ENCODE results near the gene BHLHE23.

Gene BHLHE23

DNA sequence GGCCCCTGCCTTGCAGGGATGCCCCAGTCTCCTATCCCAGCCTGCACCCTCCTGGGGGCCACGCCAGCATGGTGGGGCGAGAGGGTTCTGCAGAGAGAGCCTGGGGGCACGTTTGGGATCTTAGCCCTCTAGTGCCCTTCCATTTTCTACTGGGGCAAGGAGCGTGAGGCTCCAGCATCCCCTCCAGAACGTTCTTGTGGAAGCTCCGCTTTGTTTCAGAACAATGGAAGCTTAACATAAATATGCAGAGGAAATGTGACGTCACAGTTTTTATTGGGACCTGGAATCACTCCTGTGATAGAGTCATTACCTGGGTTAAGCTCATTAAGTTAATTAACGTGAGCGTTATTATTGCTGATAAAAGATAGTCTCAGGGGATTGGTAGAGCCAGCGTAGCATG is 19.6 kb downstream of the BHLHE23 start:
- no peak for DNase-seq

DNA sequence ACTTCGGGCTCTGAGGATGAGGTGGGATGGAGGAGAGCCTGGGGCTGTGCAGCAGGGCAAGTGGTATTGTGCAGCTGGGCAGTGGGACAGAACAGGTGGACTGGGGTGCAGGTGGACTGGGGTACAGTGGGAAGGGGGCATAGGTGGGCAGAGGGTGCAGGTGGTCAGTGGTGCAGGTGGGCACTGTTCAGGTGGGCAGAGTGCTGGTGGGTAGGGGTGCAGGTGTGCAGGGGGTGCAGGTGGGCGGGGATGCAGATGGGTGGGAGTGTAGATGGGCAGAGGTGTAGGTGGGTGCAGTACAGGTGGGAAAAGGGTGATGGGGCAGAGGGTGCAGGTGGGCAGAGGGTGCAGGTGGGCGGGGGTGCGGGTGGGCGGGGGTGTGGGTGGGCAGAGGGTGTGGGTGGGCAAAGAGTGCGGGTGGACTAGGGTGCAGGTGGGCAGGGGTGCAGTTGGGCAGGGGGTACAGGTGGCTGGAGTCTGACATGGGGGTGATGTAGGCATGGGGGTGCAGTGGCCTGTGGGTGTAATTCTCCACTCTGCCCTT is 20.4 kb downstream of the BHLHE23 start:
- no peak for DNase-seq

DNA sequence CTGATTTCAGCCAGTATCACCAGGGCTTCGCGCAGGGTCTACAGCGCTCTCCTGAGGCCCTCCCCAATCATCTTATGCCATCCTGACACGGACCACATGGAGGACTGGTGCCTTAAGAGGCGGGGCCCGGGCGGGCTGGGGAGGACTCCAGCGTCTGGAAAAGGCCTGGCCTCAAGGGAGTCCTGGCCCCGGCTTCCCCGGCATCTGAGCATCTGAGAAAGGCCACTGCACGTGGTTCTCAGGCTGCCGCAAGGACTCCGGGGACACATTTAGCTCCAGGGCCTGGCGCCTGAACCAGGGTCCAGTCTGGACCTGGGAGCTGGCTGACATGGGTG is 21.4 kb downstream of the BHLHE23 start:
- DNase-seq = no peak

DNA sequence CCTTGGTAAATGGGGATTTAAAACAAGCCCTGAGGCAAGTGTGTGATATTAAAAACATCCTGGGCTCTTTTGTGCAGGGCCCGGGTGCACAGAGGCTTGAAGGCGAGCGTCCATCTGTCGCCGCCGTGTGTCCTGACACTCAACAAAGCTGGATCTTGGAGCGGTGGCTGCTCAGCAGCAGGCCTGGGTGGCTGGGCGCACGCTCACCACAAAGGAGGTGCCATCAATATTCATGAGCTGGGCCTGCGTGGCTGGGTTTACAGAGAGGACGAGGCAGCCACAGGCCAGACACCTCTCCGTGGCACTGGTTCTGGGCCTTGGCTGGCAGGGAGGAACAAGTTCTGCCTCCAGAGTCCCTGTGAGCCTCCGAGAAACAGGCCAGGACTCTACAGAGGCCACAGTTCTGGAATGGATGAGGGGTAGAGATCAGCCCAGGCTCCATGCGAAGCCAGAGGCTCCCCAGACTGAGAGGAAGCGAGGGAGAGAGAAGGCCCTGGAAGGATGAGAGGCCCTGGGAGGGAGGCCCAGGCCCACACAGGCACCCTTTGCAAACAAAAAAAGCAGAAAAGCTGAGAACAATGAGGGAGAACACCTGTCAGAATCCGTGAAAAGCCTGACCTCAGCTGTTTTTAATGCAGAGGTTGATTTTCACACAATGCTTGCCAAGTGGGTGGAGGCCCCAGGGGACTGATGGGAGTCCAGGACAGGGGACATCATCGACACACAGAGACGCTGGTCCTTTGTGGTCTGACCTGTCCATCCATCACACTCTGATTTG is 21.9 kb downstream of the BHLHE23 start:
- no peak for DNase-seq

DNA sequence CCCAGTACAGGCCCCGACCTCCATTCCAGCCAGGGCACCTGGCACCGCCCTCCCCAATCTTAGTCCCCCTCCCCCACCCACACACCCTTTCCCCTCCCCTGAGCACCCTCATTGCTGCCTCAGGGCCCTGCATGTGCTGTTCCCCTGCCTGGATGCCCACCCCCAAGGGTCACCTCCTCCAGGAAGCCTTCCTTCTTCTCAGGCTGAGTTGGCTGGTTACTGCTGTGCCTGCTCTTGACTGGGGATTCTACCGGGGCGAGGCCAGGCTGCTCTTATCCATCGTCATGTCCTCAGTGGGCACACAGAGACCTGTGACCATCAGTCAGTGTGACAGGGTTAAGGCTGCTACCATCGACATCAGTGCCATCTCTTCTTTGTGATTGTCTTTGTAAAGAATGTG is 23.6 kb downstream of the BHLHE23 start:
- no peak for DNase-seq

DNA sequence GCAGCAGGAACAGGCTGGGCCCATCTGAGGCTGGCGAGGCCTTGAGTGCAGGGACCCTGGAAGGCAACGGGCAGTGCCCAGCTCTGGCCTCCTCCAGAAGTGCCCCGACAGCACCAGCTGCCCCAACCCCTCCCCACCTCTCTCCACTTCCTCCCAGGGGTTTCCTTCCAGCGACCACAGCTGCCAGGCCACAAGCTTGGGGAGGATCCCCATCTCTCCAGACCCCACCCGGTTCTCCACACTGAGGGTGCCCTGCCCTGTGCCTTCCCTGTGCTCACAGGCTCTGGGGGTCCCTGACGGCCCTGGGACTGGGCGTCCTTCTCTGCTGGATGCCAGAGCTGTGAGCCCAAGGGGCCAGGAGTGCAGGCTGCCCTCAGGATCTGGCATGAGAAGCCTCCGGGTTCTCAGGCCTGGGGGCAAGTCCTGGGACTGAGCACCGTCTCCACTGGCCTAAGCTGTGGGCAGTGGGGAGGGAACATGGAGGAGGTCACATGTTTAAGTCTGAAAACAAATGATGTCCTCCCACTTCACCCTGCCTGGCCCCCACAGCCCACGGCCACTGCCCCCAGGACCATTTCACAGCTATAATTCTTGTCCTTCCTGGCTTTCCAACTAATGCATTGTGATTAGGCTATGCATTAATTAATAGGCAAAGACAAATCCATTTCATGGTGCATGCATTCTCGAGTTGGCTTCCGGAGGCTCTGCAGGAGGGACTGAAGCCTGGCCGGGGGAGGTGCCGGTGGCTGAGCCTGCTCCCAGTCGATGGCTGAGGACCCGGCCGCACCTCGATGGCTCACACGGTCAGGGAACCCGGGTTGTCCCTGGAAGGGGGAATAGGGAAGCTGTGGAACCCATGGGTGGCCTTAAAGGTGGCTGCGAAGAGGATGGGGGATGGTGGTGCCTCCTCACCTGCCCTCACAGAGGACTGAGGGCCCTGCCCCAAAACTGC is 24.4 kb downstream of the BHLHE23 start:
- no peak for DNase-seq

DNA sequence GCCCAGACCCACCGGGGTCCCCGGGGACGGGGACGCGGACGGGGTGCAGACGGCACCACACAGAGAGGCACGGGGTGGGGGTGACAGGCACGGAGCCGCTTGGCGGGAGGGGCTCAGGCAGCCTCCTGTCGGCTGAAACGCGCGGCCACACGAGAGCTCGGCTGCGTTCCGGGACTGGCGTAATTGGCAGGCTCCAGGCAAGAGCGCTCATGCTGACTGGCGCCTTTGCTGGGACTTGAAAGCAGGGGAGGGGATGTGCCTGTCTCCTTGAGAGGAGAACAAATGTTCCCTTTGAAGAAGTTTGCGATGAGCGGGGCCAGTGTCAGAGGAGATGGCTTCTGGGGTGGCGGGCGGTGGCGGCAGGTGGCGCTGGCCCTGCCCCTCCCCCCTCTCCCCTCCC is 25.8 kb downstream of the BHLHE23 start:
- DNase-seq = peak; percentile 42 to 46

DNA sequence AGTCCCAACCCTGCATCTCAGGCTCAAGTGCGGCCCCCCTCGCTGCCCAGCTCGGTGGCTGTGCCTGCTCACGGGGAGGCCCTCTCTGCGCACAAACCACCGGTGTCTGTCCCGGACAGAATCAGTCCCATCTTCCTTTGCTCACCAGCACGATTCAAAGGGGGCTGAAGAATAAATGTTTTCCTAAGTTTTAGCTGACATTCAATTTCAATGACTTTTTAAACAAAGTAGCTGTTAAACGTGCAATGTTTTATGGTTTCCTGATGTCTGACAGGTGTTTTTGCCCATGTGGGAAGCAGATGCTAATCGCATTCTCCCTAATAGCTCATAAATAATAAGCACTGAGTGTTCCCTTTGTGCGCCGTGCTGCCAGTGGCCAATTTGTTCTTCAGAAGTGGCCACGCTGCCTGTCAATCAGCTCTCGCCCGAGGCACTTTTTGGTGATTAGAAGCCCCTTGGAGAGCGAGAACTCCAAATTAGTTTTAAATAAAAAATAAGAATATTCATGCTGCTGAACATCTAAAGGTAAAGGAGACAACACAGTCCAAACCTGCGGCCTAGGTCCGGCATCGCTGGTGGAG is 26.3 kb downstream of the BHLHE23 start:
- DNase-seq = no peak

DNA sequence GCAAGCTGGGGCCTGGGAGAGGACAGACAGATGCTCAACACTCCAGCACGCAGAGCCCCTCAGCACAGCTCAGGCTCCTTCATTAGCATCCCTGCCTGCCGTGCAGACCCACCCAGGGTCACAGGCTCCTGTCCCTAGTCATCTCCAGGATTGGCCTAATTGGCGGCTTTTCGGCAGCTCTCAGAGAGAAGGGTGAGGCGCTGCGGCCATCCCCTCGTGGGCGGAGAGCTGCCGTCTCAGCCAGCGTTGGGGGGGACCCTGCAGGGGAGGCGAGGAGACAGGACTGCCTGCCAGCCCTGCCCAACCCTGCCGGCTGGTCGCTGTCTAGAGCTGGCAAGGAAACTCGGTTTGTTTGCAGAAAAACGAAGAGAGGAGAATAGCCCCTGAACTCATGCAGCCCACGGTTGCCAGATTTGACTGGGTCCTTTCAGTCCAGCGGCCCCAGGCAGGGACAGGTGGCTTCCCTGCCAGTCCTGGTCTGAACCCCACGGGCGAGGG is 26.8 kb downstream of the BHLHE23 start:
- DNase-seq = no peak

DNA sequence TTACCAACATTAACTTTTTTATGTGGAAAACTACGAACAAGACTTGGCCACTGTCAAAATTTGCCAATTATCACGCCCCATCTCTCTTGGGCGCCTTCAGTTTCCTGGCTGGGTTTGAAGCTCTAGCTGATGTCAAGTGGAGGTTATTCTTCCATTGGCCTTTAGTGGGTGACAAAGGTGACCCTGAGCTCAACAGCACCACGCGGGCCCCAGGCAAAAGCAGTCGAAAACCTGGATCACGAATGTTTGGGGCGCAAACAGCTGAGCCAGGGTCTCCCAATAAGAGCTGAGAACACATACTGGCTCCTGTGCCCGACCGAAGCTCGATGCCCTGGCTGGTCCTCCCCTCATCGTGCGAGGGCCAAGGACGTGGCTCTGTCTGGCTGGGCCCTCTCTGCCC is 27.5 kb downstream of the BHLHE23 start:
- DNase-seq = no peak

DNA sequence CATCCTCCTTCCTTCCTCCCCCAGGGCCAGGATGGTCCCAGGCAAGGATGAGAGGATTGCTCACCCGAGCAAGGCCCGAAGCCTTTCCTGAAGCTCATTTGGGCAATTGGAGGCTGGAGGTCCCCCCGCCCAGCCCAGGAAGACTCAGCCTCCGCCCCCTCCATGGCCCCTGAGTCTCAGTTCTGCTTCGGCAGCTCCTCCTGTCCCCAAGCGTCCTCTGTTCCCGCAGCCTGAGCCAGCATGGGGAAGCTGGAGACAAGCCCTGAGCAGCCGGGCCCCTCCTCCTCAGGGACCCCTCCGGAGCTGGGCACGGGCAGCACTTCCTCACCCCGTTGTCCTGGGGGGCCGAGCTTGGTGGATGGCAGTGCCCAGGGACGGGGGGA is 28.2 kb downstream of the BHLHE23 start:
- peak in 1 of 2 donors; percentile 18 for DNase-seq

DNA sequence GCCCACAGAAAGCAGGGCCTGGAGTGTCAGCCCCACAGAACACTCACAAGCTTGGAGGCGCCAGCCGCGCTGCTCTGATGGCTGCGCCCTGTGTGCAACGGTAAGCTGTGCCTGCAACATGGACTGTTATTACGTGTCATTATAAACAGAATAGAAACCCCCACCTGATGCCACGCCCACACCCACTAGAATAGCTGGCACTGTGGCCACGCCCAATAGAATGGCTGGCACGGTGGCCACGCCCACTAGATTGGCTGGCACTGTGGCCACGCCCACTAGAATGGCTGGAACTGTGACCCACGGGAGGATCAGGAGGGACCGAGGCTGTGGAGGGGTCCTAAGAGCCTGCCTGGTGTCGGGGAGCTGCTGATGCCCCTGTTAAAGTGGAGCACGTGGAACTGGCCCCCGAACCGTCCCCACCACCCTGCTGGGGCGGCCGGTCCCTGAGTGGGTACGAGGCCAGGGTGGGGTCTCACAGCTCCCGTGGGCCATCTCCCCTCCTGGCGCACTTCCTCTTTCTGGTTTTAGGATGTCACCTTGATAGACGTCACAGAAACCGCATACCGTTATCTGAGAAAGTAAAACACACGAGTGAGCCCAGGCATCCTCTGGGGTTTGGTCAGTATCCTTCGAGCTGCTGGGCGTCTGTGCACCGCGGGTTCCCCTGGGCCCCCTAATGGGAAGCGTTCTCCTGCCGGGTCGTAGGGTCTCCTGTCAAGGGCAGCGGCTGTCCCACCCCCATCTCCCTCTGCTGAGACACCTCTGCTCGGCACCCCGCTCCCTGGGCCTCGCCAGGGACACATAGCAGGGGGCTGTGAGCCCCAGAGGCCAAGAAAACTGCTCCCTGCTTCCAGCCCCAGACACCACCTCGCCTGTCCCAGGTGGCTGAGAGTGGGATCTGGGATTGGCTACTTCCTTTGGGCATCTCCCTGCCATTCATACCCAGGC is 28.9 kb downstream of the BHLHE23 start:
- DNase-seq = peak; percentile 88

DNA sequence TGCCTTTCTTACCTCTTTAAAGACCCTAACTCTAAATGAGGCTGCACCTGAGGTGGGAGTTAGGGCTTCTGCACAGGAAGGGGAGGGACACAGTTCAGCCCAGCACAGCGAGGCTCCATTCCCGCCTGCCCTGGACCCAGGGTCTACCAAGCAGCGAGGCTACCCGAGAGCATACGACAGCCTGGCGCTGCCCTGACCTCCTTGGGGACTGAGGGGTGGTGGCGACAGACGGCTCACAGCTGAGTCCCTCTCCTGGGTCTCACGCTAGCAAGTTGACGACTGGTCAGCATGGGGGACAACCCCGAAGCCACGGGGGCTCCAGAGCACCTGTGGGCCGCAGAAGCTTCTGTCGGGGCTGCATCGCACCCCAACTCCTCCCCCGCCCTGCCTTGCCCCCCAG is 29.9 kb downstream of the BHLHE23 start:
- no peak for DNase-seq

DNA sequence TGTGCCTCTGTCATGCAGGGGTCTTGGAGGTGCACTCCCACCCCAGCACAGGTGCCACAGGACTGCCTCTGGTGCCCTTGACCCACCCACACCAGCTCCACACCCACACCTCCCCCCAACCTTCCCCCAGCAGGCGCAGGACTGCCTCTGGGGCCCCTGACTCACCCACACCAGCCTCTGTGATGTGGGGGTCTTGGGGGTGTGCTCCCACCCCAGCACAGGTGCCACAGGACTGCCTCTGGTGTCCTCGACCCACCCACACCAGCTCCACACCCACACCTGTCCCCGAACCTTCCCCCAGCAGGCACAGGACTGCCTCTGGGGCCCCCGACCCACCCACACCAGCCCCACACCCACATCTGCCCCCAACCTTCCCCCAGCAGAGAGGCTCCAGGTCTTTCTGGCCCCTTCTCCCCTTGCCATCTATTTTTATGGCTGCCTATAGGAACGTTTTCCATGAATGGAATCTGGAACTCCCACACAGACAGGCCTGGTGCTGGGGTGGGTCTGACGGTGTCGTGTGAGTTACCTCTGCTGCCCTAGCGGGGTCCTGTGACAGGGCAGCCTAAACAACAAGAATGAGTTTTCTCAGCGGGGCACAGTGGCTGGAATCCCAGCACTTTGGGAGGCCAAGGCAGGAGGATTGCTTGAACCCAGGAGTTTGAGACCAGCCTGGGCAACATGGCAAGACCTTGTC is 30.8 kb downstream of the BHLHE23 start:
- no peak for DNase-seq

DNA sequence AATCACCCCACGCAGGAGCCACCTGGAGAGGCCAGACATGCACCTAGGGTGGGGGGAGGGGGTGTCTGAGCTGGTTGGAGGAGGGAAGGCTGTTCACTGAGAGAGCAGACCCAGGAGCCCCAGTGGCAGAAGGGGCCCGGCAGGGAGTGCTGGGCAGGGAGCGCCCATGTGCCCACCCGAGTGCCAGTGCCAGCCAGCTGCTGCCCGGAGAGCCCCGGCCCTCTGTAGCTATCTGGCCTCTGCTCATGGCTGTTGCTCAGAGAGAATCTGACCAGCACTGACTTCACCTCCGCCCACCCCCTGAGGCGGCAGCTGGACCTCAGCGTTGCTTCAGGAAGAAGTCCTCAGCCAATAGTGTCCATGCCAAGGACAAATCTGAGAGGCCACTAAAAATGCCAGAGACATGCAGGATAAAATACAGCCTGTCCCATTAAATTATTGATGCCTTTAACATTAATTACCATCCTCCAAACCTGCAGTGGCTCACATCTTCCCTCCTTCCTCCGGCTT is 31.5 kb downstream of the BHLHE23 start:
- no peak for DNase-seq

DNA sequence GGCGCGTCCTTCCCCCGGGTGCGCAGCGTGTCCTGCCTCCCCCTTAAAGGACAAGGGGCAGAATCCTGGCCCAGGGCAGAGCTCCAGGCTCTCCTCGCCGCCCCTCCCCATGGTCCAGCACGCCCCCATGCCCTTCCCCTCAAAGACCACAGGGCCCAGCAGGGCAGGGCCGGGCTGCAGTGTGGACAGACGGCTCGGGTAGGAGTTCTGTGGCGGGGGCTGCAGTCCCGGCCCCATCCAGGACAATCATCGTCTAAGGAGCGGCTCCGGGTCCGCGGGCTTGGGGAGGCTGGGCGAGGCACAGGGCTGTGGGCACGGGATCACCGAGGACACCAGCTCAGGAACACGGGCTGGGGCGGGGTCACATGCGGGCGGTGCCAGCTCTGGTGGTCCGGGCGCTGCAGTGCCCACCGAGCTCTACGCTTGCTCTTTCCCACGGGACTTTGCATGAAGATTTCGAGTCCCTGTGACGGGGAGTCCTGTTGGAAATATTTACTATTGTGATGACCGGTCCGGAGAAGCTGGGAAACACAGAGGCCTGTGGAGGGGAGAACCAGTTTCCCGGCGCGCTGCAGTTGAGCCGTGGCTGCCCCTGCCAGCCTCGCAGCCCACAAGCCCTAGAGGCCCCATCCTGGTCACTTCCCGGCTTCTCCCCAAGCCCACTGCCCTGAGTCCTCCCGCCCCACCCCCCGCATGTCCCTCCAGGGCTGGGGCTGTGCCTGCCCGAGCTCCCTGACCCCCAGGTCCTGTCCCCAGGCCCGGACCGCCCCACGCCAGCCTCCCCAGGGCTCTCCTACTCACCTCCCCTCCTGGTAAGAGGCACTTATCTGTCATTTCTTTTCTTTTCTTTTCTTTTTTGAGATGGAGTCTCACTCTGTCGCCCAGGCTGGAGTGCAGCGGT is 33.7 kb downstream of the BHLHE23 start:
- no peak for DNase-seq

DNA sequence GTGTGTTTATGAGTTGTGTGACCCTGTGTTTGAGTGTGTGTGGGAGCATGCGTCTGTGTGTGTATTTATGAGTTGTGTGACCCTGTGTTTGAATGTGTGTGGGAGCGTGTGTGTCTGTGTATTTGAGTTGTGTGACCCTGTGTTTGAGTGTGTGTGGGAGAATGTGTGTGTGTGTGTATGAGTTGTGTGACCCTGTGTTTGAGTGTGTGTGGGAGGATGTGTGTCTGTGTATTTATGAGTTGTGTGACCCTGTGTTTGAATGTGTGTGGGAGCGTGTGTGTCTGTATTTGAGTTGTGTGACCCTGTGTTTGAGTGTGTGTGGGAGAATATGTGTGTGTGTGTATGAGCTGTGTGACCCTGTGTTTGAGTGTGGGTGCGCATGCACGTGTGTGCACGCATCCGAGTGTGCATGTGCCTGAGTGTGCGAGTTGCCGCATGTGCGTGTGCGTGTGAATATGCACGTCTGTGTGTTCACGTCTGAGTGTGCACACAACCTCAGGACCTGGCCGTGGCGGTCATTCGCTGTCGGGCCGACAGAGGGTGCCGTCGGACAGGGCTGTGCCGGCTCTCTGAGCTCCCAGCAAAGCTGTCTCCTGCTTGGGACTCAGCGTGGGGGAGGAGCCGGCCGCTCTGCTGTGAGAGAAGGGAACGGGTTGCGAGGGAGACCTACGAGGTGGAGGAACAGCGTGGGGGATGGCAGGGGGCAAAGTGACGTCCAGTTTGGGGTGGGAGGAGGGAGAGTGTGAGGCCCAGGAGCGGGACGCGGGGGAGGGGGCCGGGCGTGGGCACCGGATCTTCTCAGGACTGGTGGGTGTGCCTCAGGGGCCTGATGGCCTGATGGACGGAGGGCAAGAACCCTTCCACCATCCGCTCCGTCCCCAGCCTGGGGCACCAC is 34.6 kb downstream of the BHLHE23 start:
- peak; percentile 86 to 87 for DNase-seq

DNA sequence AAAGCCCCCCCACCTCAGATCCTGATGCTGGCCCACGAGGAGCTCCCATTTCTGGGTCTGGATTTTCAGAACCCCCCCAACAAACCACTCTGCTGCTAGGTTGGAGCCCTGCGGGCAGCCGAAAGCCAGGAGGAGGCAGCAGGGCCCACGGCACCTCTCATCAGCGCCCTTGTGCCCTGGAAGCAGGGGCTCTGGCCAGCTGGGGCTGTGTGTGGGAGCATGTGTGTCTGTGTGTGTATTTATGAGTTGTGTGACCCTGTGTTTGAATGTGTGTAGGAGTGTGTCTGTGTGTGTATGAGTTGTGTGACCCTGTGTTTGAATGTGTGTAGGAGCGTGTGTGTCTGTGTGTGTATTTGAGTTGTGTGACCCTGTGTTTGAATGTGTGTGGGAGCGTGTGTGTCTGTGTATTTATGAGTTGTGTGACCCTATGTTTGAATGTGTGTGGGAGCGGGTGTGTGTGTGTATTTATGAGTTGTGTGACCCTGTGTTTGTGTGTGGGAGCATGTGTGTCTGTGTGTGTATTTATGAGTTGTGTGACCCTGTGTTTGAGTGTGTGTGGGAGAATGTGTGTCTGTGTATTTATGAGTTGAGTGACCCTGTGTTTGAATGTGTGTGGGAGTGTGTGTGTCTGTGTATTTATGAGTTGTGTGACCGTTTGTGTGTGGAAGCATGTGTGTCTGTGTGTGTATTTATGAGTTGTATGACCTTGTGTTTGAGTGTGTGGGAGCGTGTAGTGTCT is 35.4 kb downstream of the BHLHE23 start:
- no peak for DNase-seq
